Measurements from ENCODE around the gene BCKDK. TPM values are rescaled to one million over a fixed set of nuclear protein-coding genes. Genes with fewer than 3 reads are reported as not detected.
A peak's percentile ranks its signal among the peaks of the same experiment; 100 is the strongest.
"Not testable (repeated sequence)": the region's sequence is repeated elsewhere in the genome, so short reads cannot be mapped to it uniquely, and the experiment has no call there.

BCKDK gene
- total RNA-seq, 2 donors from 2014 or later: 52.0 to 62.3 TPM

GRCh38 chr16:31143011-31143693 lies 35.0 kb downstream of the BCKDK start:
- TF ChIP-seq CTCF (IDR thresholded peaks at IDR 0.05): no peak
- Histone ChIP-seq H3K4me3 (peak overlapping the region in 1 of 2 donors; percentile 60), H3K36me3 (no peaks in the 10 kb centered on the region), H3K27me3 (peaks cover 0 to 3% of the 10 kb centered on the region in 2 donors), H3K9me3 (no peaks in the 10 kb centered on the region), H3K4me1 (peaks cover 0 to 32% of the 10 kb centered on the region in 2 donors), H3K27ac (peak overlapping the region; percentile 62 to 70)
- DNase-seq (ENCODE audit: low spot score): no peak

- no peak overlapping the region for H3K27ac ChIP-seq
- H3K27me3 ChIP-seq: peaks cover 0 to 7% of the 10 kb centered on the region in 2 donors
- peaks cover 0 to 31% of the 10 kb centered on the region in 2 donors for H3K4me1 ChIP-seq
- H3K4me3 ChIP-seq: no peak overlapping the region
- no peaks in the 10 kb centered on the region for H3K36me3 ChIP-seq
- no peak for DNase-seq (ENCODE audit: low spot score)
- no peaks in the 10 kb centered on the region for H3K9me3 ChIP-seq
- TF ChIP-seq CTCF (IDR thresholded peaks at IDR 0.05): no peak
Observed at GRCh38 chr16:31143694-31144148, 35.5 kb downstream of the BCKDK start.

GRCh38 chr16:31144418-31144817 lies 36.2 kb downstream of the BCKDK start:
- not testable (repeated sequence) for H3K9me3 ChIP-seq; DNase-seq (ENCODE audit: low spot score); H3K36me3 ChIP-seq; H3K27me3 ChIP-seq; H3K27ac ChIP-seq; H3K4me3 ChIP-seq
- H3K4me1 ChIP-seq: peaks cover 0 to 26% of the 10 kb centered on the region in 2 donors

GRCh38 chr16:31145398-31145990 lies 37.3 kb downstream of the BCKDK start:
- no peaks in the 10 kb centered on the region for H3K36me3 ChIP-seq
- no peak overlapping the region for H3K27ac ChIP-seq
- peaks cover 0 to 7% of the 10 kb centered on the region in 2 donors for H3K27me3 ChIP-seq
- no peak for TF ChIP-seq CTCF (IDR thresholded peaks at IDR 0.05)
- DNase-seq (ENCODE audit: low spot score): no peak
- H3K4me3 ChIP-seq: no peak overlapping the region
- H3K4me1 ChIP-seq: peaks cover 0 to 26% of the 10 kb centered on the region in 2 donors
- no peaks in the 10 kb centered on the region for H3K9me3 ChIP-seq

- no peaks in the 10 kb centered on the region for H3K9me3 ChIP-seq
- peaks cover 0 to 7% of the 10 kb centered on the region in 2 donors for H3K27me3 ChIP-seq
- H3K27ac ChIP-seq: no peak overlapping the region
- no peak for TF ChIP-seq CTCF (IDR thresholded peaks at IDR 0.05)
- H3K36me3 ChIP-seq: no peaks in the 10 kb centered on the region
- DNase-seq (ENCODE audit: low spot score): no peak
- no peak overlapping the region for H3K4me3 ChIP-seq
- H3K4me1 ChIP-seq: peaks cover 0 to 11% of the 10 kb centered on the region in 2 donors
Observed at GRCh38 chr16:31147574-31147973, 39.4 kb downstream of the BCKDK start.

GRCh38 chr16:31148281-31148728 lies 40.1 kb downstream of the BCKDK start:
- Histone ChIP-seq H3K27ac (no peak overlapping the region), H3K4me3 (peak overlapping the region in 1 of 2 donors; percentile 13), H3K9me3 (no peaks in the 10 kb centered on the region), H3K27me3 (peaks cover 0 to 7% of the 10 kb centered on the region in 2 donors), H3K4me1 (peaks cover 0 to 7% of the 10 kb centered on the region in 2 donors), H3K36me3 (no peaks in the 10 kb centered on the region)
- no peak for TF ChIP-seq CTCF (IDR thresholded peaks at IDR 0.05)
- no peak for DNase-seq (ENCODE audit: low spot score)
